ENCODE measurements around the gene CPPED1. TPM values are rescaled to one million over a fixed set of nuclear protein-coding genes. Genes with fewer than 3 reads are reported as not detected.

The CPPED1 gene
- total RNA-seq, 1 experiment from 2014 or later, result 8.1 TPM

DNA sequence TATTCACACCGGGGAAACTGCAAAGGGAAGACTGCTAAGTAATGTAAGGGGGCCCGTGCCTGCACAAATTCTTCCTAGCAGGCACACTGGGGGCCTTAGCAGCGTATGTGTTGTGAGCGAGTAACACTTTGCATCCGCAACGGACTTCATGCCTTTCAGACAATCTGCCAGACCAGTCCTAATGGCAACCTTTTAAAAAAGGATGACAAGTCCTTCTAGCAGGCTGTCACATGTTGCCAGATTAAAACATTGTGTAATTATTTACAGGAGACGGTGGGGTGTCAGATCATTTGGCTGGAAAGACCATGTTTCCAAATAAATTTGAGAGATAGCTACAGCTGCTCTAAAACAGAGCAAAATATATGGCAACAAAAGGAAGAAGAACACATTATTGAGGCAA, 46.1 kb downstream of the CPPED1 start:
- H3K9ac ChIP-seq (ENCODE audit: low read length), result no peak overlapping the region
- RAD21 ChIA-PET (ENCODE audit: low non-redundant PET in 1 of 2, low total read pairs in 2 of 2, uncharacterized antibody in 2 of 2, unreplicated experiment in 2 of 2), result no interaction called here
- H3K9me2 ChIP-seq (ENCODE audit: insufficient read depth), result no peaks in the 10 kb centered on the region
- no peak for TF ChIP-seq POLR2A (IDR thresholded peaks at IDR 0.05; ENCODE audit: borderline replicate concordance, extremely low read depth, insufficient read depth, insufficient read length)
- TF ChIP-seq ZBTB33 (IDR thresholded peaks at IDR 0.05; ENCODE audit: extremely low read depth, insufficient replicate concordance, low read length), result no peak
- TF ChIP-seq YY1 (IDR thresholded peaks at IDR 0.05; ENCODE audit: extremely low read depth, insufficient replicate concordance, low read depth, low read length), result no peak
- no peak overlapping the region for H3K4me3 ChIP-seq (replicated peaks in 1 of 2; ENCODE audit: low read depth in 1 of 2, low read length in 2 of 2)
- CTCF ChIA-PET, result no interaction called here
- no peak overlapping the region for H3K4me2 ChIP-seq (ENCODE audit: low read length)
- H3K4me1 ChIP-seq (ENCODE audit: control insufficient read depth in 1 of 2, insufficient read depth in 2 of 2, low read length in 2 of 2), result no peaks in the 10 kb centered on the region
- ATAC-seq (no peak), DNase-seq (ENCODE audit: low read depth, low spot score) (no peak)
- no peak overlapping the region for H2AFZ ChIP-seq (ENCODE audit: low read depth, low read length, poor library complexity, severe bottlenecking)
- H3K36me3 ChIP-seq (ENCODE audit: control insufficient read depth in 1 of 2, insufficient read depth in 2 of 2, low read length in 2 of 2), result no peaks in the 10 kb centered on the region
- intact Hi-C loops (cut with micrococcal nuclease), result no loop called here
- H3K9me3 ChIP-seq (ENCODE audit: control insufficient read depth in 1 of 2, insufficient read depth in 1 of 2, low read depth in 1 of 2, low read length in 2 of 2), result no peaks in the 10 kb centered on the region
- POLR2A ChIA-PET, result no interaction called here
- no peaks in the 10 kb centered on the region for H3K79me2 ChIP-seq (ENCODE audit: insufficient read depth, low read length)
- BruUV-seq (replicated peaks), result no TSS peak
- no peaks in the 10 kb centered on the region for H4K20me1 ChIP-seq (ENCODE audit: insufficient read depth)
- H3K27me3 ChIP-seq (ENCODE audit: insufficient read depth, low read length), result no peaks in the 10 kb centered on the region
- no peak overlapping the region for H3K27ac ChIP-seq (ENCODE audit: low read depth, low read length)

GRCh38 chr16:12754824-12755543, 48.7 kb downstream of the CPPED1 start:
- ChIA-PET POLR2A (no interaction called here), CTCF (no interaction called here), RAD21 (ENCODE audit: low non-redundant PET in 1 of 2, low total read pairs in 2 of 2, uncharacterized antibody in 2 of 2, unreplicated experiment in 2 of 2) (no interaction called here)
- Histone ChIP-seq H3K9me2 (ENCODE audit: insufficient read depth) (no peaks in the 10 kb centered on the region), H3K4me1 (ENCODE audit: control insufficient read depth in 1 of 2, insufficient read depth in 2 of 2, low read length in 2 of 2) (no peaks in the 10 kb centered on the region), H2AFZ (ENCODE audit: low read depth, low read length, poor library complexity, severe bottlenecking) (no peak overlapping the region), H4K20me1 (ENCODE audit: insufficient read depth) (no peaks in the 10 kb centered on the region), H3K9me3 (ENCODE audit: control insufficient read depth in 1 of 2, insufficient read depth in 1 of 2, low read depth in 1 of 2, low read length in 2 of 2) (no peaks in the 10 kb centered on the region), H3K4me3 (replicated peaks in 1 of 2; ENCODE audit: low read depth in 1 of 2, low read length in 2 of 2) (no peak overlapping the region), H3K27ac (ENCODE audit: low read depth, low read length) (no peak overlapping the region), H3K4me2 (ENCODE audit: low read length) (no peak overlapping the region), H3K27me3 (ENCODE audit: insufficient read depth, low read length) (no peaks in the 10 kb centered on the region), H3K79me2 (ENCODE audit: insufficient read depth, low read length) (no peaks in the 10 kb centered on the region), H3K36me3 (ENCODE audit: control insufficient read depth in 1 of 2, insufficient read depth in 2 of 2, low read length in 2 of 2) (no peaks in the 10 kb centered on the region), H3K9ac (ENCODE audit: low read length) (no peak overlapping the region)
- TF ChIP-seq YY1 (IDR thresholded peaks at IDR 0.05; ENCODE audit: extremely low read depth, insufficient replicate concordance, low read depth, low read length) (no peak), CEBPB (IDR thresholded peaks at IDR 0.05; ENCODE audit: low read depth) (no peak), EZH2 (IDR thresholded peaks at IDR 0.05) (no peak), SRF (IDR thresholded peaks at IDR 0.05; ENCODE audit: low read depth) (no peak), POLR2A (IDR thresholded peaks at IDR 0.05; ENCODE audit: borderline replicate concordance, extremely low read depth, insufficient read depth, insufficient read length) (no peak), EGR1 (IDR thresholded peaks at IDR 0.05; ENCODE audit: low read depth) (no peak), EZH2phosphoT487 (IDR thresholded peaks at IDR 0.05; ENCODE audit: borderline replicate concordance) (no peak), ZNF274 (IDR thresholded peaks at IDR 0.05; ENCODE audit: low read depth, low read length) (no peak), FOSL1 (IDR thresholded peaks at IDR 0.05; ENCODE audit: low read depth) (no peak), MAX (IDR thresholded peaks at IDR 0.05) (no peak), REST (IDR thresholded peaks at IDR 0.05; ENCODE audit: low read depth) (no peak)
- BruUV-seq (replicated peaks), result no TSS peak
- DNase-seq (ENCODE audit: low read depth, low spot score) (no peak), ATAC-seq (no peak)
- intact Hi-C loops (cut with micrococcal nuclease), result no loop called here
